ENCODE data around the gene ADAMTS13.
"Not testable (repeated sequence)": the region's sequence is repeated elsewhere in the genome, so short reads cannot be mapped to it uniquely, and the experiment has no call there.

The ADAMTS13 gene

GRCh38 chr9:133421615-133422542 is at the start of gene ADAMTS13:
Gene ADAMTS13, plus strand, starts transcription at chr9:133422367. Its CDS starts 77 bp downstream, at chr9:133422444.
- DNase-seq = peak; percentile 43

DNA sequence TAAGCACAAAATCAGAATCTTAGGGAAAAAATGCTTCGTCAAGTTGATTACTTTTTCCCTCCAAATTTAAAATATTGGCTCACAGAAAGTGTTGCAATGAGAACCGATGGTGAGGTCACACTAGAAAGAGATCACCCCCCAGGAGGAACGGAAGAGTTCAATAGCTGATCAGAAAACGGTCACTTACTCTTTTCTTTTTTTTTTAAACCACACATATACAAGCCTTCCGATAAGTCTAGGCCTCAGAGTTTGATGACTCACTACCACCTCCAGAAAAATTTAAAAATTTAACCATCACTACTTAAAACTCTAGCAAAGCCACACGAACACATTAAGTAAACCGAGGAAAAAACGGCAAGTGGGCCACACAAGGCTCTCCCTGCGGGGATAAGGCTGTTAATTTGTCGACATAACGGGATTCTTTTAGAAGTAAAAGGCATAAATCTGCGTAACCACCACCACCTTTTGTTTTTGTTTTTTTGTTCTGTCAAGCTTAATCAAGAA is 47.5 kb upstream of the ADAMTS13 start:
- peak; percentile 21 for DNase-seq

GRCh38 chr9:133375116-133375723 is 46.9 kb upstream of the ADAMTS13 start:
- DNase-seq = peak; percentile 17

DNA sequence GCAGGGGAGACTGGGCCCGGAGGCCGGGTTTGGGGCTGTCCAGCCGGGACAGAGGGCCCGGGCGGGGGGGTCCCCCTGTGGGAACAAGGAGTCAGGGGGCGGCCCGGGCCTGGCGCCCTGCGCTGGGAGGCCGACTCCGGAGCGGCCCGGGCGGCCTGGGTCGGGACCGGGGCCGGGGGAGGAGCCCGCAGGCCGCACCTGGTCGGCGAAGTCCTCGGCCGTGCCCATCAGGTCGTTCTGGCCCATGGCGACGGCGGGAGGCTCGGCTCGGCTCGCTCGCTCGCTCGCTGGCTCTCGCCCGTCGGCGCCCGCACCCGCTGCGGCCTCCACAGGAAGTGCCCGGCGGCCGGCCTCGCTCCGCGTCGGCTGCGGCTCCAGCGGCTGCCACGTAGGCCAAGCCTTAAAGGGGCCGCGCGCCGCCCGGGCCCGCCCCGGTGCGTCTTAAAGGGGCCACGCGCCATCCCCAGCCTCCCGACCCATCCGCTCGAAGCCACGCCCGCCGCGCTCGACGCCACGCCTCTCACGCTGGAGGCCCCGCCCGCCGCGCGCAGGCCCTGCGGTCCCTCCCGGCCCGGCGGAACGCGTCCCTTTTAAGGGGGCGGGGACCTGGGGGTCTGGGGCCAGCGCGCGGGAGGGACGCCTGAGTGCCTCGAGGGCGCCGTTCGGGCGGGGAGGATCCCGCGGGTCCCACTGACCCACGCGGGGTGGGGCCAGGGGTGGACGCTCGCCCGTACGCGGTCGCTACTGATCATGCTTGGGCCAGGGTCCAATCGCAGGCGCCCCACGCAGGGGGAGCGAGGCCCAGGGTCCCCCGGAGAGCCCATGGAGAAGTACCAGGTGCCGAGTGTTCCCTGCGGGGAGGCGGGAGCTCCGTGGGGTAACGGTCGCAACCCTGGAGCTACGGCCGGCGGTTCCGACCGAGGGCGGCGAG is 46.2 kb upstream of the ADAMTS13 start, which contains the start of the genes STKLD1 and SURF4:
Gene STKLD1 (plus strand): TSS at position 643 of the 931 bp plus-strand sequence. CDS start 108 bp downstream, at position 751.
Gene SURF4 (minus strand): TSS at position 337 of the 931 bp plus-strand sequence. CDS start 91 bp downstream, at position 246.
- DNase-seq = peak; percentile 94

GRCh38 chr9:133377280-133377679 is 44.9 kb upstream of the ADAMTS13 start:
- DNase-seq = not testable (repeated sequence)

DNA sequence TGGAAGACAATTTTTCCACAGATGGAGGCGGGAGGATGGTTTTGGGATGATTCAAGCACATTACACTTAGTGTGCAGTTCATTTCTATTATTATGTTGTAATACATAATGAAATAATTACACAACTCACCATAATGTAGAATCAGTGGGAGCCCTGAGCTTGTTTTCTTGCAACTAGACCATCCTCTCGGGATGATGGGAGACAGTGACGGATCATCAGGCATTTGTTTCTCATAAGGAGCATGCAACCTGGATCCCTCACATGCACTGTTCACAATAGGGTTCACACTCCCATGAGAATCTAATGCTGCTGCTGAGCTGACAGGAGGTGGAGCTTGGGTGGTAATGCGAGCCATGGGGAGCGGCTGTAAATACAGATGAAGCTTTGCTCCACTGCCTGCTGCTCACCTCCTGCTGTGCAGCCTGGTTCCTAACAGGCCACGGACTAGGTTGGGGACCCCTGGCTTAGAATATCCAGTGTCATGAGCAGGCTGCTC is 44.4 kb upstream of the ADAMTS13 start:
- no peak for DNase-seq

- DNase-seq = no peak
These were observed 43.7 kb upstream of the ADAMTS13 start for GRCh38 chr9:133378408-133378962.

- no peak for DNase-seq
These were observed 42.7 kb upstream of the ADAMTS13 start for GRCh38 chr9:133379153-133380086.

DNA sequence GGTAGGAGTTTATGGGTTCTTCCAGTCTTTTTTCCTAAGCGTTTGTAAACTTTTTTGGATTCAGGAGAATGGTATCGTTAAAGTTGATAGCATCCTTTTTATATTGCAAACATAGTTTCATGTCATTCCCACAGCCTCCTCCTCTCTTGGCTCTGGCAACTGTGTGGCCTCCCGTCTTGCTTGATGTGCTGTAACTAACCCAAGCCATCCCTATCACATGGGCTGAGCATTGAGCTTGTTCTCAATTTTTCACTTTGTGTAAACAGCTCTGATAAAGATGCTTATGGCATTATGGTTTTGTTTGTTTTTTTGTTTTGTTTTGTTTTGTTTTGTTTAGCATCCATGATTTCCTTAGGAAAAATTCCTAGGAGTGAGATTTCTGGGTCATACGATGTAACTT is 41.4 kb upstream of the ADAMTS13 start:
- no peak for DNase-seq

- DNase-seq = no peak
These were observed 39.5 kb upstream of the ADAMTS13 start for GRCh38 chr9:133382507-133383141.

GRCh38 chr9:133383438-133383837 is 38.7 kb upstream of the ADAMTS13 start:
- DNase-seq = no peak

DNA sequence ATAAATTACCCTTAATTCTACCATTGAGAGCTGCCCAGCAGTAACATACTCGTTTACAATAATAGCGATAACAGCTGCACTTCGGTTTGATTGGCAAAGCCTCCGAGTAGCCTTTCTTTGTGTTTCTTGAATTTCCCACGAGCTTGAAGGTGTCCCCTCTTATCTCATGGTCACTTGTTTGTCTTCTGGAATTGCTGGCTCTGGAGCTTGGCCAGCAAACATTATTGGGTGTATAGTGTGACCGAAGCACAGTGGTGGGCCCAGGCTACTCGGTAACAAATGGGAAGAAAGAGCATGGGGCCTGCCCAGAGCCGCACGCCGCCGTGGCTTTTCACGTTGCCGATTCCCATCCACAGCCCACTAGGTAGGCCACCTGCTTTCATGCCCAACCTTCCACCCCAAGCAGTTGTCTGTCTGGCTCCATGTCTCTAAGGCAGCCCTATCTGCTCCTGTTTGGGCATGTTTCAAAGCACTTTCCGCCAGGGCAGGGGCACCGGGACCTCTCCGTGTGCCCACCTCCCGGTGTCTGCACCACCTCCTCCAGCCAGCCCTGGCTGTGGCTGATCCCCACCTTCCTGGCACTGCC is 37.3 kb upstream of the ADAMTS13 start:
- no peak for DNase-seq

GRCh38 chr9:133385452-133385851 is 36.7 kb upstream of the ADAMTS13 start:
- DNase-seq = no peak

GRCh38 chr9:133386338-133386737 is 35.8 kb upstream of the ADAMTS13 start:
- no peak for DNase-seq

GRCh38 chr9:133387680-133388079 is 34.5 kb upstream of the ADAMTS13 start:
- DNase-seq = no peak

DNA sequence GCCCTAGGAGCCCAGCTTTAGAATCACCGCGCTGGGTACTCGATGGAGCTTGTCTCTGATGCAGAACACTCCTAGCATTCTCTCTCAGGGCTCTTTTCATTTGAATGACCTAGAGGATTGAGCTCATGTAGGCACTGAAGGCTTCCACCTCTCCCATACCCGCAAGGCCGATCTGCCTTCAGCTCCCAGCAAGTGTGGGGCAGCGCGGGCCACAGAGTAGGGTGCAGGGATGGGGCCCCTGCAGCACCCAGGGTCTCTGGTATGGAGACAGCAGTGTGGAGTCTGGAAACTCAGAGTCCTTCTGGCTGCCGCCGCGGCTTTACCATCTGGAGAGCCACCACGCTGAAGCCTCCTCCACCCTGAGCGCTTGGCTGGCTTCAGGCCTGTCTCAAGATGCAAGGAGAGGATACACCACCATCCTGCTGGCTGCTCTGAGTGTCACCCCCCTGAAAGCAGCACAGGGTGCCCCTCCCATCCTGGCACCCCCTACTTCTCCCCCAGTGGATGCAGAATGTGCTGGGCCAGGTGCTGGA is 33.1 kb upstream of the ADAMTS13 start:
- DNase-seq = no peak

- no peak for DNase-seq
These were observed 32.6 kb upstream of the ADAMTS13 start for GRCh38 chr9:133389562-133389961.

GRCh38 chr9:133390713-133391112 is 31.5 kb upstream of the ADAMTS13 start:
- no peak for DNase-seq

DNA sequence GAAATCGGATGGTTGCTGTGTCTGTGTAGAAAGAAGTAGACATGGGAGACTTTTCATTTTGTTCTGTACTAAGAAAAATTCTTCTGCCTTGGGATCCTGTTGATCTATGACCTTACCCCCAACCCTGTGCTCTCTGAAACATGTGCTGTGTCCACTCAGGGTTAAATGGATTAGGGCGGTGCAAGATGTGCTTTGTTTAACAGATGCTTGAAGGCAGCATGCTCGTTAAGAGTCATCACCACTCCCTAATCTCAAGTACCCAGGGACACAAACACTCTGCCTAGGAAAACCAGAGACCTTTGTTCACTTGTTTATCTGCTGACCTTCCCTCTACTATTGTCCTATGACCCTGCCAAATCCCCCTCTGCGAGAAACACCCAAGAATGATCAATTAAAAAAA is 30.7 kb upstream of the ADAMTS13 start:
- not testable (repeated sequence) for DNase-seq

DNA sequence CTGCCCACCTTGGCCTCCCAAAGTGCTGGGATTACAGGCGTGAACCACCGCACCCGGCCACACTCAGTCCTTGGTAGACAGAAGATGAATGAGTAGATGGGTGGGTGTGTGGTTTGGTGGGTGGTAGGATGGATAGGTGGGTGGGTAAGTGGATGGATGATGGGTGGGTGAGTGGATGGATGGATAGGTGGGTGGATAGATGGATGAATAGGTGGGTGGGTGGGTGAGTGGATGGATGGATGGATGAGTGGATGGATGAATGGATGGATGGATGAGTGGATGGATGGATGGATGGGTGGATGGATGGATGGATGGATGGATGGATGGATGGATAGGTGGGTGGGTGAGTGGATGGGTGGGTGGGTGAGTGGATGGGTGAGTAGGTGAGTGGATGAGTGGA is 29.9 kb upstream of the ADAMTS13 start:
- not testable (repeated sequence) for DNase-seq
